ENCODE results near the gene KIDINS220. TPM values are rescaled to one million over a fixed set of nuclear protein-coding genes. Genes with fewer than 3 reads are reported as not detected.

The KIDINS220 gene
- total and polyA plus RNA-seq, 2 of the 13 experiments (the other 11 are each of a cell fraction or from before 2014, with no cell fraction given) = 25.2 to 32.3 TPM

DNA sequence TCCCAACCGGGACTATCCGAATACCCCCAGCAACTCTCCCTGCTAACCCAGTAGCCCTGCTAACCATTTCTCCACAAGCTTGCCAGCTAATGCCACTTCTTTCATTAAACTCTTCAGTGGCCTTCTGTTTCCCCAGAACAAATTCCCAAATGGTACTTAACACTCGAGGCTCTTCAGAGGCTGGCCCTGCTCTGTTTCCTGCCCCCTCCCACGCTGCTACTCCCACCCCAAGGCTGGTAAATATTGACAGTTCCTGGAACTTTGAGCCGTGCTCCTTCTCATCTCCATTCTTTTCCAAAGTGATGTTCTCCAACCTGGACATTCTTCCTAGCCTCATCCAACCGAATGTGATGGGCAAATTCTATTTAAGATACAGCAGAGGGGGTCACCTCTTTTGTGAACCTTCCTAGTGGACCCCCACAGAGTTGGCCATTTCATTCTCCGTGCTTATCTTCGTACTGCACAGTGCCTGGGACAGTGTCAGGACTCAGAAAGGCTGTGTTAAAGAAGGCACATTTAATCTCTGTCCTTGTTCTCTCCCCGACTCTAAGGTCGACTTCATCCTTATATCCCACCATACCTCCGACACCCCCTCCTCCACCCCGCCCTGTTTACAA is 3.2 kb upstream of the KIDINS220 start (continued):
- TF ChIP-seq, protein P1, sequence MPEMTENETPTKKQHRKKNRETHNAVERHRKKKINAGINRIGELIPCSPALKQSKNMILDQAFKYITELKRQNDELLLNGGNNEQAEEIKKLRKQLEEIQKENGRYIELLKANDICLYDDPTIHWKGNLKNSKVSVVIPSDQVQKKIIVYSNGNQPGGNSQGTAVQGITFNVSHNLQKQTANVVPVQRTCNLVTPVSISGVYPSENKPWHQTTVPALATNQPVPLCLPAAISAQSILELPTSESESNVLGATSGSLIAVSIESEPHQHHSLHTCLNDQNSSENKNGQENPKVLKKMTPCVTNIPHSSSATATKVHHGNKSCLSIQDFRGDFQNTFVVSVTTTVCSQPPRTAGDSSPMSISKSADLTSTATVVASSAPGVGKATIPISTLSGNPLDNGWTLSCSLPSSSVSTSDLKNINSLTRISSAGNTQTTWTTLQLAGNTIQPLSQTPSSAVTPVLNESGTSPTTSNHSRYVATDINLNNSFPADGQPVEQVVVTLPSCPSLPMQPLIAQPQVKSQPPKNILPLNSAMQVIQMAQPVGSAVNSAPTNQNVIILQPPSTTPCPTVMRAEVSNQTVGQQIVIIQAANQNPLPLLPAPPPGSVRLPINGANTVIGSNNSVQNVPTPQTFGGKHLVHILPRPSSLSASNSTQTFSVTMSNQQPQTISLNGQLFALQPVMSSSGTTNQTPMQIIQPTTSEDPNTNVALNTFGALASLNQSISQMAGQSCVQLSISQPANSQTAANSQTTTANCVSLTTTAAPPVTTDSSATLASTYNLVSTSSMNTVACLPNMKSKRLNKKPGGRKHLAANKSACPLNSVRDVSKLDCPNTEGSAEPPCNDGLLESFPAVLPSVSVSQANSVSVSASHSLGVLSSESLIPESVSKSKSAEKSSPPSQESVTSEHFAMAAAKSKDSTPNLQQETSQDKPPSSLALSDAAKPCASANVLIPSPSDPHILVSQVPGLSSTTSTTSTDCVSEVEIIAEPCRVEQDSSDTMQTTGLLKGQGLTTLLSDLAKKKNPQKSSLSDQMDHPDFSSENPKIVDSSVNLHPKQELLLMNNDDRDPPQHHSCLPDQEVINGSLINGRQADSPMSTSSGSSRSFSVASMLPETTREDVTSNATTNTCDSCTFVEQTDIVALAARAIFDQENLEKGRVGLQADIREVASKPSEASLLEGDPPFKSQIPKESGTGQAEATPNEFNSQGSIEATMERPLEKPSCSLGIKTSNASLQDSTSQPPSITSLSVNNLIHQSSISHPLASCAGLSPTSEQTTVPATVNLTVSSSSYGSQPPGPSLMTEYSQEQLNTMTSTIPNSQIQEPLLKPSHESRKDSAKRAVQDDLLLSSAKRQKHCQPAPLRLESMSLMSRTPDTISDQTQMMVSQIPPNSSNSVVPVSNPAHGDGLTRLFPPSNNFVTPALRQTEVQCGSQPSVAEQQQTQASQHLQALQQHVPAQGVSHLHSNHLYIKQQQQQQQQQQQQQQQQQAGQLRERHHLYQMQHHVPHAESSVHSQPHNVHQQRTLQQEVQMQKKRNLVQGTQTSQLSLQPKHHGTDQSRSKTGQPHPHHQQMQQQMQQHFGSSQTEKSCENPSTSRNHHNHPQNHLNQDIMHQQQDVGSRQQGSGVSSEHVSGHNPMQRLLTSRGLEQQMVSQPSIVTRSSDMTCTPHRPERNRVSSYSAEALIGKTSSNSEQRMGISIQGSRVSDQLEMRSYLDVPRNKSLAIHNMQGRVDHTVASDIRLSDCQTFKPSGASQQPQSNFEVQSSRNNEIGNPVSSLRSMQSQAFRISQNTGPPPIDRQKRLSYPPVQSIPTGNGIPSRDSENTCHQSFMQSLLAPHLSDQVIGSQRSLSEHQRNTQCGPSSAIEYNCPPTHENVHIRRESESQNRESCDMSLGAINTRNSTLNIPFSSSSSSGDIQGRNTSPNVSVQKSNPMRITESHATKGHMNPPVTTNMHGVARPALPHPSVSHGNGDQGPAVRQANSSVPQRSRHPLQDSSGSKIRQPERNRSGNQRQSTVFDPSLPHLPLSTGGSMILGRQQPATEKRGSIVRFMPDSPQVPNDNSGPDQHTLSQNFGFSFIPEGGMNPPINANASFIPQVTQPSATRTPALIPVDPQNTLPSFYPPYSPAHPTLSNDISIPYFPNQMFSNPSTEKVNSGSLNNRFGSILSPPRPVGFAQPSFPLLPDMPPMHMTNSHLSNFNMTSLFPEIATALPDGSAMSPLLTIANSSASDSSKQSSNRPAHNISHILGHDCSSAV (CRISPR knock-in tag; IDR thresholded peaks at IDR 0.05; ENCODE audit: borderline replicate concordance) = no peak
- peak; percentile 95 for TF ChIP-seq HDAC2 (CRISPR knock-in tag; IDR thresholded peaks at IDR 0.05)
- TF ChIP-seq, protein P2, sequence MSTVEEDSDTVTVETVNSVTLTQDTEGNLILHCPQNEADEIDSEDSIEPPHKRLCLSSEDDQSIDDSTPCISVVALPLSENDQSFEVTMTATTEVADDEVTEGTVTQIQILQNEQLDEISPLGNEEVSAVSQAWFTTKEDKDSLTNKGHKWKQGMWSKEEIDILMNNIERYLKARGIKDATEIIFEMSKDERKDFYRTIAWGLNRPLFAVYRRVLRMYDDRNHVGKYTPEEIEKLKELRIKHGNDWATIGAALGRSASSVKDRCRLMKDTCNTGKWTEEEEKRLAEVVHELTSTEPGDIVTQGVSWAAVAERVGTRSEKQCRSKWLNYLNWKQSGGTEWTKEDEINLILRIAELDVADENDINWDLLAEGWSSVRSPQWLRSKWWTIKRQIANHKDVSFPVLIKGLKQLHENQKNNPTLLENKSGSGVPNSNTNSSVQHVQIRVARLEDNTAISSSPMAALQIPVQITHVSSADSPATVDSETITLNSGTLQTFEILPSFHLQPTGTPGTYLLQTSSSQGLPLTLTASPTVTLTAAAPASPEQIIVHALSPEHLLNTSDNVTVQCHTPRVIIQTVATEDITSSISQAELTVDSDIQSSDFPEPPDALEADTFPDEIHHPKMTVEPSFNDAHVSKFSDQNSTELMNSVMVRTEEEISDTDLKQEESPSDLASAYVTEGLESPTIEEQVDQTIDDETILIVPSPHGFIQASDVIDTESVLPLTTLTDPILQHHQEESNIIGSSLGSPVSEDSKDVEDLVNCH (CRISPR knock-in tag; IDR thresholded peaks at IDR 0.05) = no peak
- no peak for TF ChIP-seq TCF12 (IDR thresholded peaks at IDR 0.05)
- TF ChIP-seq TCF12 (CRISPR knock-in tag; IDR thresholded peaks at IDR 0.05) = no peak
- TF ChIP-seq TP53 (CRISPR knock-in tag; conservative IDR thresholded peaks at IDR 0.05) = no peak
- peak; percentile 42; the same call in 1 of the 2 replicates for TF ChIP-seq ZFP36L1 (CRISPR knock-in tag; IDR thresholded peaks at IDR 0.05)
- TF ChIP-seq POLR2AphosphoS5 (IDR thresholded peaks at IDR 0.05; ENCODE audit: low read depth, low read length) = no peak
- TF ChIP-seq ZBTB7B (CRISPR knock-in tag; IDR thresholded peaks at IDR 0.05) = peak; percentile 94
- TF ChIP-seq HOXA7 (CRISPR knock-in tag; IDR thresholded peaks at IDR 0.05) = no peak
- 0 out of 2 replicates have a peak, but pooled peaks have one; percentile 79 for TF ChIP-seq ZNF337 (CRISPR knock-in tag; IDR thresholded peaks at IDR 0.05; ENCODE audit: borderline replicate concordance, low read depth)
- TF ChIP-seq ZNF746 (CRISPR knock-in tag; IDR thresholded peaks at IDR 0.05) = peak; percentile 88
- peak; percentile 84 for TF ChIP-seq ZEB1 (IDR thresholded peaks at IDR 0.05; ENCODE audit: insufficient replicate concordance, low read depth)
- TF ChIP-seq ZNF605 (CRISPR knock-in tag; IDR thresholded peaks at IDR 0.05) = no peak
- no peak for TF ChIP-seq ZNF724P (CRISPR knock-in tag; IDR thresholded peaks at IDR 0.05; ENCODE audit: borderline replicate concordance)
- TF ChIP-seq NCOA1 (CRISPR knock-in tag; IDR thresholded peaks at IDR 0.05) = no peak
- TF ChIP-seq ZNF550 (CRISPR knock-in tag; IDR thresholded peaks at IDR 0.05; ENCODE audit: borderline replicate concordance) = no peak

Data from HepG2 (cell line).